Activated CD8-positive, alpha-beta memory T cell treated with anti-CD3 and anti-CD28 coated beads for 1 hour (primary cell): Measurements from ENCODE around the gene IDUA.

Experiments used
- DNase-seq, 2 donors: peaks; one replicate each; pipeline ENCODE4 v3.0.0-alpha.2; 2020; ENCODE audit warnings: low read depth in 1 of 2; ENCODE audit errors: extremely low read depth in 1 of 2

Gene IDUA

GRCh38 chr4:1013225-1014073, 26.6 kb downstream of the IDUA start:
- DNase-seq, result no peak

DNA sequence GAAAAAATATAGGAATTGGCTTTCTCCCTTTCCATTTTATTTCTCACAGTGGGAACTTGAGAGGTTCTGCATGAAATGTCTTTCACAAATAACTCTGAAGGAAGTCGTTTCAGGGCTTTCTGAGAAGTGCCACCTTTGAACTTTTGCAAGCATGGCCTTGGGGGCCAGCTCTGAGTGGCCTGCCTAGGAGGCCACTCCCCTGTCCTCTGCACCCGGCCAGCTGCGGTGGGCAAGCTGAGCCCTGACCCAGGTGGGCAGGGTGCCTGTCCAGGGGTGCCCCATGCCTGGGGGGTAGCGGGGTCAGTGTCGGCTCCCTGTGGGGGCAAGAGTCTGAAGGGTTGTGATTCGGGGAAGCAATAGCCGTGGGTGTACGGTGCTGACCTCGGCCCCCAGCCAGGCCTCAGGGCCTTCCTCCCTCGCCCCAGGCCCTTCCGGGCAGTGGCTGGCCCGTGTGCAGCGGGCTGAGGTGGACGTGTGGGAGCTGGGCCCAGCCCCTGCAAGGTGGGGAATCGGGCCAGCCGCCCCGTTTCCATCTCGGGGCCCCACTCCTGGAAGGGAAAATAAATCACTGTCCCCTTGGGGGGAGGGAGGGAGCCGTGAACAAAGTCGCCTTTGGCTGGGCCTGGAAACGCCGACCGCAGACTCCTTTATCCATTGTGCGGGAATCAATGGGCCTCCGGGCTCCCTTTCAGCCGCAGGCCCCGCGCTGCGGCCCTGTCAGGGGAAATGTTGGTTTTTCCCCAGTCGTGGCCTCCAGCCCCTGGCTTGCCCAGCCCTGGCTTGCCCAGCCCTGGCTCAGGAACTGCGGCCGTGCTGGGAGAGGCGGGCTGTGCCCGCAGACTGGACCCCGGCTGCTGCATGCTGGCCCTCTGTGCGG, 27.7 kb downstream of the IDUA start:
- no peak for DNase-seq

DNA sequence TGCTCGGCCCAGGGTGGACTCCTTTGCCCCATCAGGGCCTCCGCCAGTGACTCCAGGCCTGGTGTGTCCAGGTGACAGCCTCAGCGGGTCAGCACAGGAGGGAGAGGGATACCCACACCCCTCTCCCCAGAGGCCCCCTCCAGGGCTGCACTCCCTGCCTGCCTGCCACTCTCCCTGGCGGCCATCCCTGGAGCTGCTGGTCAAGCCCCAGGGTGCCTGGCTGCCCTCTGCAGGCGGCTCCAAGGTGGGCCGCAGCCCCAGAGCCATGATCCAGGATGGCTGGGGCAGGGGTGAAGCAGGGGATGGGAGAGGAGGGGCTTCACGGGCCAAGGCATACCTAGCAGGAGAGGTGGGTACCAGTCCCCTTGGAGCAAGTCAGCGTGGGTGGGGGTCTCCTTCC, 28.3 kb downstream of the IDUA start:
- no peak for DNase-seq

GRCh38 chr4:1015746-1016145, 28.9 kb downstream of the IDUA start:
- DNase-seq, result no peak

DNA sequence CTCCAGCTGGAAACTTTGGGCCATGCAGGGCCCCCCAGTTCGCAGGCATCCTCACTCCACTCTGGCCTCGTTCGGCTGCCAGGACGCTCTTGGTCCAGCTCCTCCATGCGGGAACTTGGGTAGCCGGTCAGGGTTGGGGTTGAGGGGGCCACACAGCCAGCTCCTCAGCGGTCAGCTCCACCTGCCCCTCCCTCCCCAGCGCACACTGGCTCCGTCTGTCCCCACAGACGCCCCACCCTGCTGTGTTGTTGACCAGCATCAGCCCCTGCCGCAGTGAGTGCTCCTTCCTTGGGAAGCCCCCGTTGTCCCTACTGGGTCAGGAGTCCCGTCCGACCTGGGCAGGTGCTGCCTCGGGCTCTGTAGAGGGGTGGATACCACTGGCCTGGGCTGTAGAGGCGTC, 30.4 kb downstream of the IDUA start:
- no peak for DNase-seq

DNA sequence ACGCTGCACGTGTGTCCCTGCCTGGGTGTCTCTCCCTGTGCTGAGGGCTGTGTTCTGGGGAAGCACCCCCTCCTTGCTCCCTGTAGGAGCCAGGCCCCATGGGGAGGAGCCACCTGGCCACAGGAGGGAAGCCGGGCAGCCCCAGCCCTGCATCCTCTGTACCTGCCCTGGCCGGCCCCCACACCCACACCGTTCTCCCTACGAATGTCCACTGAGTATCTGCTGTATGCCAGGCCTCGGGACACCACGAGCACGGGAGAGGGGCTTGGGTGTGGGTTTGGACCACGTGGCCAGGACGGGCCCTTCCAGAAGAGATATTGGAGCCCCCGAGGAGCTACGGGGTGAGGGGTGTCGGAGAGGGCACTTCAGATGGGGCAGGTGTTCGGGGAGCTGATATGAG, 30.9 kb downstream of the IDUA start:
- DNase-seq, result no peak

- no peak for DNase-seq
These were observed 31.5 kb downstream of the IDUA start for GRCh38 chr4:1018147-1019020.

GRCh38 chr4:1019320-1019719, 32.5 kb downstream of the IDUA start:
- no peak for DNase-seq

GRCh38 chr4:1019729-1020470, 33.1 kb downstream of the IDUA start:
- no peak for DNase-seq

DNA sequence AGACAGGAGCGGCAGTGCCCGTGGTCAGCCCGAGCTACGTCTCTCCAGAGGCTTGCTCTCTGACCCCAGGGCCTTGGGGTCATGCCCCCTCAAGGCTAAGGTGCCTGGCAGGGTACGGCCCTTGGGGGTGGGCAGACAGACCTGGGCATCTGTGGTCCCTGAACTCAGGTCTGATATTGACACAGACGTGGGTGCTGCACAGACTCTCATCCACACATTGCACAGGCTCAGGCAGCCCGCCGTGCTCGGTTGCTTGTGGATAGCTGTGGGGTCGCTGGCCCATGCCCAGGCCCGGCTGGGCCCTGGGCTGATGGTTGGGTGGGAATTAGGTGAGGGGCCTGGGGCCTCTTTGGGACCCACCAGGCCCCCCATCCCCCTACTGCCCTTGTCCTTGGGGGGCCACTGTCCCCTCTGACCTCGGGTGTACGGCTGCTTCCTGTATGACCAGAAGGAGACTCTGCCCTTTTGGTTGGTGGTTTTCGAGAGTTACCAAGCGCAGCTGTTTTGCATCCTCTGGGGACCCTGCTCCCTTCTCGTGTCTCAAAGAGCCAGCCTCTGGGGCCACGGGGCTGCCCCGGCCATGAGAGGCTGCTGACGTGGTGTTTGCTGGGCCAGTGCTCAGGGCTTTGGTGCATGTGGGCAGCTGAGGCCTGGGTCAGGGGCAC, 34.7 kb downstream of the IDUA start:
- no peak for DNase-seq

- no peak for DNase-seq
These were observed 35.4 kb downstream of the IDUA start for GRCh38 chr4:1022051-1022738.

DNA sequence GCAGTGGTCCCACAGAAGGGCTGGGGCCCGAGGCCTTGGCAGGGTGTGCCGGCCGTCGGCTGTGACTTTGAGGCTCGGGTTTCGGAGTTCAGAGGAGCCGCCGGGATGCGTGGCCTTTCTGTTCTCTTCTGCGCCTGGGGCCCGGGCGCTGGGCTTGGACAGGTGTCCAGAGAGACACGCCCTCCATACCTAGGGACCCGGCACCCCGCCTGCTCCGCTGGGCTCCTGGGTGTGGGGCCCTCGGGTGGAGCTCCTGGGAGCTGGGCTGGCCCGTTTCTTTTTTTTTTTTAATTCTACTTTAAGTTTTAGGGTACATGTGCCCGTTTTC, 35.9 kb downstream of the IDUA start:
- no peak for DNase-seq

DNA sequence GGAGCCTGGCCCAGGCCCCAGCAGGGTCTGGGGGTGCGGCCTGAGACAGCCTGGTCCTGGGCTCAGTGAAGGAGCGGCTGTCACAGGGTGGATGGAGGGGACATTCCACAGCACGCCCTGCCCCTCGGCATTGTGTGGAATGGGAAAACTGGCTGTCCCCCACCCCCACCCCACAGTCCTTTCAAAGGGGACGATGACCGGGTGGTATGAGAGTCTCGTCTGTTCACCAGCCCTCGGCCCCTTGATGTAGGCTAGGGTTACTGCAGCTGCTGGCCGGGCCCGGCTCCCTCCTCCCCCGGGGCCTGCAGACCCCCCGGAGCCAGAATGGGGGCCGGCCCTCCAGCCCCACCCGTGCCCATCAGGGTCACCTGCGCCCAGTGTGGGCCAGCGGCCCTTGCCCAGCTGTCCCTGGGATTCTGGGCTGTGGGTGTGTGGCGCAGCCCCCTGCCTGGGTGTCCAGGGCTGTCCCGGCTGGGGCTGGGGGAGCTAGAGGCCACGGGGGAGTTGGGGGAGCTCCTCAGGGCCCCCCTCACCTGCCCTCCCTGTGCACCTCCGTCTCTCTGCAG, 36.3 kb downstream of the IDUA start:
- DNase-seq, result no peak

GRCh38 chr4:1023895-1024740, 37.3 kb downstream of the IDUA start:
- no peak for DNase-seq

DNA sequence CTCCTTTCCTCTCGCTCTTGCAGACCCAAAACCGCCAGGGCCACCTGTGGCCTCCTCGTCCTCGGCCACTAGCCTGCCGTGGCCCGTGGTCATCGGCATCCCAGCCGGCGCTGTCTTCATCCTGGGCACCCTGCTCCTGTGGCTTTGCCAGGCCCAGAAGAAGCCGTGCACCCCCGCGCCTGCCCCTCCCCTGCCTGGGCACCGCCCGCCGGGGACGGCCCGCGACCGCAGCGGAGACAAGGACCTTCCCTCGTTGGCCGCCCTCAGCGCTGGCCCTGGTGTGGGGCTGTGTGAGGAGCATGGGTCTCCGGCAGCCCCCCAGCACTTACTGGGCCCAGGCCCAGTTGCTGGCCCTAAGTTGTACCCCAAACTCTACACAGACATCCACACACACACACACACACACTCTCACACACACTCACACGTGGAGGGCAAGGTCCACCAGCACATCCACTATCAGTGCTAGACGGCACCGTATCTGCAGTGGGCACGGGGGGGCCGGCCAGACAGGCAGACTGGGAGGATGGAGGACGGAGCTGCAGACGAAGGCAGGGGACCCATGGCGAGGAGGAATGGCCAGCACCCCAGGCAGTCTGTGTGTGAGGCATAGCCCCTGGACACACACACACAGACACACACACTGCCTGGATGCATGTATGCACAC, 38.2 kb downstream of the IDUA start:
- DNase-seq, result no peak

- DNase-seq, result no peak
These were observed 39.3 kb downstream of the IDUA start for GRCh38 chr4:1026115-1026514.

DNA sequence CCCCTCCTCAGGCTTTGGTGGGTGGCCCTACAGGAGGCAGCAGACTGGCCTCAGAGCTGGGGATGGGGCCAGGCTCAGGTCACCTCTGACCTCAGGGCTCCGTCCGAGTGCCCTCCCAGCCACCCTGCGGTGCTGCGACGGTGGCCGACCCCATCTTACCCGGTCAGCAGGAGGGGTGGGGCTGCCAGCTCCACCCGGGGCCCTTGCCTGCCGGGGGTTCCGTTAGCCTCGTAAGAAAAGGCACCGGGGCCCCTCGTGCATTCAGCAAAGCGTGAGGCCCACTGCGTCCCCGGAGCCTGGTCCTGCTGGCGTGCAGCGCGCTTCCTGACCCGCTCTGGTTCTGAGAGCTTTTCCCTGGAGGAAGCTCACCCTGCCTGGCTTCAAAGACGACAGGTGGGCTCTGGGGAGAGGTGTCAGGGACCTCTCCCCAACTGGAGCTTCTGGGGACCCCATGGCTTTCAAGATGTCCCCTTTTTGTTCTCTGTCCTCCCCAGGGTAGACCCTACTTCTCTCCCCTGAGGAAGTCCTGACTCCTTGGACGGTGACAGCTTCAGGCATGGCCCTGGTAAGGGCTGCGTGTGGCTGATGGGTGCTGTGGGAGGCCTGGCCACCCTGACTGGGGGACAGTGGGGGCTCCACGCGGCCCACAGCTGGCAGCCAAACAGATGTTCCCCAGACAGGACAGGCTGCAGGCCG, 40.5 kb downstream of the IDUA start:
- no peak for DNase-seq
